KOPT-K1 (cell line): ENCODE data around the gene GH2.
A peak's percentile ranks its signal among the peaks of the same experiment; 100 is the strongest.

ENCODE experiments used
- H3K27ac ChIP-seq: fragments of 200-600 bp; sonication (generic); 2 replicates; pipeline ENCODE4 v1.5.1; 2016; ENCODE audit warnings: antibody characterized with exemption, mild to moderate bottlenecking, low read depth, low read length; ENCODE audit not compliant: poor library complexity, severe bottlenecking
- H3K36me3 ChIP-seq: fragments of 200-600 bp; sonication (generic); 2 replicates; pipeline ENCODE4 v1.5.1; 2017; ENCODE audit warnings: antibody characterized with exemption, mild to moderate bottlenecking, low read length, moderate library complexity; ENCODE audit not compliant: insufficient read depth
- H3K9me3 ChIP-seq: fragments of 200-600 bp; sonication (generic); 2 replicates; pipeline ENCODE4 v1.5.1; 2017; ENCODE audit warnings: antibody characterized with exemption, low read length, mild to moderate bottlenecking; ENCODE audit not compliant: insufficient read depth, poor library complexity, severe bottlenecking

The GH2 gene

GRCh38 chr17:63842540-63843386 is 39.0 kb downstream of the GH2 start, which contains the start of gene SMARCD2:
Gene SMARCD2 (minus strand): TSS chr17:63842685. CDS start chr17:63842674, 11 bp downstream.
- peak within 1 kb of the TSS; percentile 92 for H3K27ac ChIP-seq
- H3K9me3 ChIP-seq = no peaks in the 10 kb centered on the region
- peaks cover 17% of the 10 kb centered on the region for H3K36me3 ChIP-seq

GRCh38 chr17:63842173-63842539 is 39.6 kb downstream of the GH2 start:
- Histone ChIP-seq H3K9me3 (no peaks in the 10 kb centered on the region), H3K36me3 (peaks cover 23% of the 10 kb centered on the region), H3K27ac (peak overlapping the region; percentile 92)

GRCh38 chr17:63841350-63842172 is 40.2 kb downstream of the GH2 start:
- H3K36me3 ChIP-seq = peaks cover 29% of the 10 kb centered on the region
- no peaks in the 10 kb centered on the region for H3K9me3 ChIP-seq
- peak overlapping the region; percentile 92 for H3K27ac ChIP-seq

- peaks cover 37% of the 10 kb centered on the region for H3K36me3 ChIP-seq
- H3K27ac ChIP-seq = peak overlapping the region; percentile 92
- no peaks in the 10 kb centered on the region for H3K9me3 ChIP-seq
These were observed 41.0 kb downstream of the GH2 start for GRCh38 chr17:63840591-63841349.

GRCh38 chr17:63838631-63839171 is 43.0 kb downstream of the GH2 start:
- H3K9me3 ChIP-seq = no peaks in the 10 kb centered on the region
- peak overlapping the region; percentile 37 for H3K27ac ChIP-seq
- peaks cover 57% of the 10 kb centered on the region for H3K36me3 ChIP-seq

GRCh38 chr17:63837962-63838600 is 43.7 kb downstream of the GH2 start:
- H3K36me3 ChIP-seq = peaks cover 64% of the 10 kb centered on the region

GRCh38 chr17:63837480-63837879 is 44.3 kb downstream of the GH2 start:
- Histone ChIP-seq H3K9me3 (no peaks in the 10 kb centered on the region), H3K27ac (no peak overlapping the region), H3K36me3 (peaks cover 70% of the 10 kb centered on the region)

More at GRCh38 chr17:63837962-63838600, 43.7 kb downstream of the GH2 start:
- H3K27ac ChIP-seq = no peak overlapping the region
- H3K9me3 ChIP-seq = no peaks in the 10 kb centered on the region

- peaks cover 76% of the 10 kb centered on the region for H3K36me3 ChIP-seq
- H3K9me3 ChIP-seq = no peaks in the 10 kb centered on the region
- no peak overlapping the region for H3K27ac ChIP-seq
These were observed 44.9 kb downstream of the GH2 start for GRCh38 chr17:63836811-63837210.

- Histone ChIP-seq H3K9me3 (no peaks in the 10 kb centered on the region), H3K36me3 (peaks cover 92% of the 10 kb centered on the region), H3K27ac (no peak overlapping the region)
These were observed 46.5 kb downstream of the GH2 start for GRCh38 chr17:63835167-63835720.

GRCh38 chr17:63834431-63835166 is 47.1 kb downstream of the GH2 start:
- Histone ChIP-seq H3K27ac (peak overlapping the region; percentile 12), H3K9me3 (no peaks in the 10 kb centered on the region), H3K36me3 (peaks cover 98% of the 10 kb centered on the region)

GRCh38 chr17:63833741-63834373 is 47.9 kb downstream of the GH2 start:
- Histone ChIP-seq H3K27ac (peak overlapping the region; percentile 12), H3K36me3 (peaks cover 100% of the 10 kb centered on the region), H3K9me3 (no peaks in the 10 kb centered on the region)

GRCh38 chr17:63833026-63833740 is 48.6 kb downstream of the GH2 start:
- Histone ChIP-seq H3K36me3 (peaks cover 98% of the 10 kb centered on the region), H3K27ac (no peak overlapping the region)

GRCh38 chr17:63832455-63832854 is 49.3 kb downstream of the GH2 start:
- H3K27ac ChIP-seq = peak overlapping the region; percentile 65
- H3K36me3 ChIP-seq = peaks cover 91% of the 10 kb centered on the region
- no peaks in the 10 kb centered on the region for H3K9me3 ChIP-seq

More at GRCh38 chr17:63833026-63833740, 48.6 kb downstream of the GH2 start:
- no peaks in the 10 kb centered on the region for H3K9me3 ChIP-seq
